ENCODE data around the gene GRWD1.

GRCh38 chr19:48441360-48442050 lies 4.3 kb upstream of the GRWD1 start:
- no peak for TF ChIP-seq POLR2A (IDR thresholded peaks at IDR 0.05)
- TF ChIP-seq CTCF (IDR thresholded peaks at IDR 0.05 in 4 of 5, conservative IDR thresholded peaks at IDR 0.05 in 1 of 5), result no peak

Data from gastrocnemius medialis (tissue), 4 donors.